ENCODE results near the gene PDGFD. TPM values are rescaled to one million over a fixed set of nuclear protein-coding genes. Genes with fewer than 3 reads are reported as not detected.

Gene PDGFD
- total RNA-seq, 1 donor from 2014 or later = 17.2 TPM

DNA sequence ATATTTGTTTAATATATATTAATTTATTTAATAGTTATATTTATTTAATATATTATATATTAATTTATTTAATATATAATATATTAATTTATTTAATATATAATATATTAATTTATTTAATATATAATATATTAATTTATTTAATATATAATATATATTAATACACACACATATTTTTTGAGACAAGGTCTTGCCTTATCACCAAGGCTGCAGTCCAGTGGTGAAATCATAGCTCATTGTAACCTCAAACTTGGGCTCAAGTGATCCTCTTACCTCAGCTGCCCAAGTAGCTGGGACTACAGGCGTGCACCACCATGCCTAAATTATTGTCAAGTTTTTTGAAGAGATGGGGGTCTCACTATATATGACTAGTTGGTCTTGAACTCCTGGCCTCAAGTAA is 178.9 kb downstream of the PDGFD start:
- Mint-ChIP-seq H3K27me3 (ENCODE audit: unreplicated experiment) (no peaks in the 10 kb centered on the region), H3K36me3 (ENCODE audit: low read depth, unreplicated experiment) (no peaks in the 10 kb centered on the region), H3K4me3 (ENCODE audit: unreplicated experiment) (no peak overlapping the region), H3K9me3 (ENCODE audit: unreplicated experiment) (no peaks in the 10 kb centered on the region), H3K4me1 (ENCODE audit: unreplicated experiment) (no peaks in the 10 kb centered on the region), H3K27ac (ENCODE audit: unreplicated experiment) (no peak overlapping the region)
- no peak for DNase-seq (ENCODE audit: low spot score)
- TF ChIP-seq, protein P1, sequence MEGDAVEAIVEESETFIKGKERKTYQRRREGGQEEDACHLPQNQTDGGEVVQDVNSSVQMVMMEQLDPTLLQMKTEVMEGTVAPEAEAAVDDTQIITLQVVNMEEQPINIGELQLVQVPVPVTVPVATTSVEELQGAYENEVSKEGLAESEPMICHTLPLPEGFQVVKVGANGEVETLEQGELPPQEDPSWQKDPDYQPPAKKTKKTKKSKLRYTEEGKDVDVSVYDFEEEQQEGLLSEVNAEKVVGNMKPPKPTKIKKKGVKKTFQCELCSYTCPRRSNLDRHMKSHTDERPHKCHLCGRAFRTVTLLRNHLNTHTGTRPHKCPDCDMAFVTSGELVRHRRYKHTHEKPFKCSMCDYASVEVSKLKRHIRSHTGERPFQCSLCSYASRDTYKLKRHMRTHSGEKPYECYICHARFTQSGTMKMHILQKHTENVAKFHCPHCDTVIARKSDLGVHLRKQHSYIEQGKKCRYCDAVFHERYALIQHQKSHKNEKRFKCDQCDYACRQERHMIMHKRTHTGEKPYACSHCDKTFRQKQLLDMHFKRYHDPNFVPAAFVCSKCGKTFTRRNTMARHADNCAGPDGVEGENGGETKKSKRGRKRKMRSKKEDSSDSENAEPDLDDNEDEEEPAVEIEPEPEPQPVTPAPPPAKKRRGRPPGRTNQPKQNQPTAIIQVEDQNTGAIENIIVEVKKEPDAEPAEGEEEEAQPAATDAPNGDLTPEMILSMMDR (IDR thresholded peaks at IDR 0.05; ENCODE audit: unreplicated experiment) = no peak

GRCh38 chr11:103980108-103980507 is 183.8 kb downstream of the PDGFD start:
- H3K4me3 Mint-ChIP-seq (ENCODE audit: unreplicated experiment) = no peak overlapping the region
- no peaks in the 10 kb centered on the region for H3K36me3 Mint-ChIP-seq (ENCODE audit: low read depth, unreplicated experiment)
- no peaks in the 10 kb centered on the region for H3K27me3 Mint-ChIP-seq (ENCODE audit: unreplicated experiment)
- H3K4me1 Mint-ChIP-seq (ENCODE audit: unreplicated experiment) = no peaks in the 10 kb centered on the region
- no peak for DNase-seq (ENCODE audit: low spot score)
- no peak overlapping the region for H3K27ac Mint-ChIP-seq (ENCODE audit: unreplicated experiment)
- no peaks in the 10 kb centered on the region for H3K9me3 Mint-ChIP-seq (ENCODE audit: unreplicated experiment)
- TF ChIP-seq, protein P1 (IDR thresholded peaks at IDR 0.05; ENCODE audit: unreplicated experiment) = no peak

GRCh38 chr11:103978616-103979595 is 185.0 kb downstream of the PDGFD start:
- no peak for DNase-seq (ENCODE audit: low spot score)
- TF ChIP-seq, protein P1 (IDR thresholded peaks at IDR 0.05; ENCODE audit: unreplicated experiment) = no peak
- Mint-ChIP-seq H3K4me3 (ENCODE audit: unreplicated experiment) (no peak overlapping the region), H3K4me1 (ENCODE audit: unreplicated experiment) (no peaks in the 10 kb centered on the region), H3K36me3 (ENCODE audit: low read depth, unreplicated experiment) (no peaks in the 10 kb centered on the region), H3K9me3 (ENCODE audit: unreplicated experiment) (no peaks in the 10 kb centered on the region), H3K27me3 (ENCODE audit: unreplicated experiment) (no peaks in the 10 kb centered on the region), H3K27ac (ENCODE audit: unreplicated experiment) (no peak overlapping the region)

DNA sequence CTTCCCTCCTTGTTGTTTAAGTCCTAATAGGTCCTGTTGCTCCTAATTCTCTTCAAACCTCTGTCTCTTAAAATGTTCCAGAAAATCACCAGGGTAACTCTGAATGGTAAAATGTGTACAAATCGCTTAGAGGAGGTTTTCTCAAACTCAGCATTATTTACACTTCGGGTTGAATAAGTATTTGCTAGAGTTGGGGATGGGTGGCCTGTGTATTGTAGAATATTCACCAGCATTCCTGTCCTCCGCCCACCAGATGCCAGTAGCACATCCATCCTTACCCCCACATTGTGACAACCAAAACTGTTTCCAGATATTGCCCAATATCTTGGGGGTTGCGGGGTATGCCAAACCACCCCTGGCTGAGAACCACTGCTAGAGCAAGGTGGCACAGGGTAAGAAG is 191.9 kb downstream of the PDGFD start:
- H3K4me3 Mint-ChIP-seq (ENCODE audit: unreplicated experiment) = no peak overlapping the region
- no peaks in the 10 kb centered on the region for H3K27me3 Mint-ChIP-seq (ENCODE audit: unreplicated experiment)
- TF ChIP-seq, protein P1 (IDR thresholded peaks at IDR 0.05; ENCODE audit: unreplicated experiment) = no peak
- DNase-seq (ENCODE audit: low spot score) = no peak
- peaks cover 5% of the 10 kb centered on the region for H3K4me1 Mint-ChIP-seq (ENCODE audit: unreplicated experiment)
- H3K27ac Mint-ChIP-seq (ENCODE audit: unreplicated experiment) = no peak overlapping the region
- no peaks in the 10 kb centered on the region for H3K9me3 Mint-ChIP-seq (ENCODE audit: unreplicated experiment)
- H3K36me3 Mint-ChIP-seq (ENCODE audit: low read depth, unreplicated experiment) = no peaks in the 10 kb centered on the region

- Mint-ChIP-seq H3K27ac (ENCODE audit: unreplicated experiment) (no peak overlapping the region), H3K4me1 (ENCODE audit: unreplicated experiment) (peaks cover 6% of the 10 kb centered on the region), H3K36me3 (ENCODE audit: low read depth, unreplicated experiment) (no peaks in the 10 kb centered on the region), H3K4me3 (ENCODE audit: unreplicated experiment) (no peak overlapping the region), H3K27me3 (ENCODE audit: unreplicated experiment) (no peaks in the 10 kb centered on the region), H3K9me3 (ENCODE audit: unreplicated experiment) (no peaks in the 10 kb centered on the region)
- DNase-seq (ENCODE audit: low spot score) = no peak
- TF ChIP-seq, protein P1 (IDR thresholded peaks at IDR 0.05; ENCODE audit: unreplicated experiment) = no peak
Measured at GRCh38 chr11:103970701-103971249, 193.2 kb downstream of the PDGFD start.
